VCaP (cell line): ENCODE data around the gene MRPL24.

Experiments
- H3K27ac ChIP-seq: fragments of 450-650 bp; 2 replicates; pipeline ENCODE4 v1.5.1; 2017
- CTCF ChIP-seq: fragments of 450-650 bp; conservative IDR thresholded peaks from 2 replicates; pipeline ENCODE4 v1.5.1; 2017; ENCODE audit warnings: mild to moderate bottlenecking, moderate library complexity

MRPL24 gene

DNA sequence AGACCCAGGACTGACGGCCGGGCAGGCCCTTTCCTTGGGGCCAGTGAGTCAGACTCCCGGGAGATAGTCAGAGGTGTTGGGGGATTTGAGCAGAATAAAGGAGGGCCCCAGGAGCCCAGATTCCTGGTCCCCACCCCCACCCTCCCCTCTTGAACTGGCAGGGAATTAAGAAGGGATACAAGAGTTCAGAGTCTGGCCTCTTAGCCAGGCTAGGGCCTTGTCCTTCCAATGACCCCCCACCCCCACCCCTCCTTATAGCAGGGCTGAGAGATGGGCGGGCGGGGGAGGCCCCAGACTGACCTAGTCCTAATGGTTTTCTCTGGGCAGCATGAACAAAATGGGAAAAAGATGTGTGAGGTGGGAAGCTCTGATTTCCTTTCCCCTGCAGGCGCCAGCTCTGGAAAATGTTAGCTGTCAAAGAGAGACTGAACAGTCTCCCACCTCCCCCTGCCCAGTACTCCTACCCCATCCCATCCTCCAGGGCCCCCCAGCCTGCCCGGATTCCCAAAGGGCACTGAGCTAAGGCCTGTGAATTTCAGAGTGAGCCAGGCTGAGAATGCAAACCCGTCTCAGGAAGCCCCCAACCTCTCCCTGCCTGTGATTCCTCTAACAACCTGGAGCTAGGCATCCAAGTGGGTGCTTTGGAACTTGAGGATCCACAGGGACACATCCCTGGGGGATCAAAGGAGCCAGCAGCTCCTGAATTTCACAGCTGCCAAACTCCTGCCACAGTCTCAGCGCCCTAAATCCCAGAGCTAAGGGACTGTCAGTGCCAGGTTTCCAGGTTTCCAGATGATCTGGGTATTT lies 29.7 kb downstream of the MRPL24 start:
- no peak for TF ChIP-seq CTCF
- H3K27ac ChIP-seq = no peak overlapping the region

- no peak for TF ChIP-seq CTCF
- peak overlapping the region; percentile 32 for H3K27ac ChIP-seq
Measured at GRCh38 chr1:156709757-156710489, 31.0 kb downstream of the MRPL24 start.

- H3K27ac ChIP-seq = peak overlapping the region; percentile 32
- no peak for TF ChIP-seq CTCF
Measured at GRCh38 chr1:156709031-156709430, 31.9 kb downstream of the MRPL24 start.

DNA sequence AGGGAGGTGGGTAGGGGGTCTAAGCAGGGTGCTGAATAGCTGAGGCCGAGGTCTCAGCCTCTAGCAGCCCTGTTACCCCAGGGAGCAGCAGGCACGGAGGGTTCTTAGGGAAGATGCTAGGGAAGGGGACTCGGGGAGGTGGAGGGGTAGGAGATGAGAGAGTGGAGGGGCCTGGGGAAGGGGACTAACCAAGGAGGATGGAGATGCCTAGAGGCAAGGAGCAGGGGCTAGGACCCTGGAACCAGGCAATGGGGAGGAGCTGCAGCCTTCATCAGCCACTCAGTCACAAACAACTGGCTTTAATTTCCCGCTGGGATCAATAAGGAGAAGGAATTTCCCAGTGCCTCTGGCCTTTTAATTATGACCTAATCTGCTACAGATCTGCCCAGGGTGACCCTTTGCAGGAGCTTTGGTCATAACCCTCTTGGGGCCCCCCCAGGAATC lies 32.6 kb downstream of the MRPL24 start:
- H3K27ac ChIP-seq = no peak overlapping the region
- no peak for TF ChIP-seq CTCF

DNA sequence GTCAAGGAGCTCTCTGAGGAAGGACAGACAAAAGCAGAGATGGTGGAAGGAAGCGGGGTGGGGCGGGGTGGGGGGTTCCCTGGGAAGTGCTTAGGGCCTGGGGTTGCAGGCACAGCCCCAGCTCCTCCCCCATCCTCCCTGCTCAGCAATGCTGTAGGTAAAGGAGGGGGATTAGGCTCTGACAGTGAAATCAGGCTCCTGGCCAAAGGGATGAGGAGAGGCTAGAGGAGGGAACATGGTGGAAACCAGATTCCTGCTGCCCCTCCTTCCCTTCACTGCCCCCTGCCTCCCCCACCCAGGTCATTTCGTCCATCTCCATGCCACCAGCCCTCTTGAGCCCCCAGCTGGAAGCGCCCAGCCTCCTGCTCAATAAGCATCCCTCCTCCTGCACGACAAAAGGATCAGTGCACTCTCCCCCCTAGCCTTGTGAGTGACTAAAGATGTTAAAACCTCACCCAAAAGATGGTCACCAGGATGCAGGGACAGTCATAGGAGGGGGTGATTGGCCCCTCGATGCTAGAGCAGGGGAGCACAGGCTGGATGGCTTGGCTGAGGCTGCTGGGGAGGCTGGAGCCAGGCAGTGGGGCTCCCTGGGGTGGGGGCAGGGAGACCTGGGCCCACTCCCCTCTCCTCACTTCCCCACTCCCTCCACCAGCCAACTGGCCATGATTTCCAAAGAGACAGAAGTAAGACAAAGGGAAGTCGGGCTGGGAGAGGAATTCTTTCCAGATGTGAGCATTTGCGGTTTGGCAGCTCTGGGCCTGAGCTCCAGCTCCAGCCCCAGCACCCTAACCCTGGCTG lies 33.3 kb downstream of the MRPL24 start:
- TF ChIP-seq CTCF = no peak
- H3K27ac ChIP-seq = no peak overlapping the region

DNA sequence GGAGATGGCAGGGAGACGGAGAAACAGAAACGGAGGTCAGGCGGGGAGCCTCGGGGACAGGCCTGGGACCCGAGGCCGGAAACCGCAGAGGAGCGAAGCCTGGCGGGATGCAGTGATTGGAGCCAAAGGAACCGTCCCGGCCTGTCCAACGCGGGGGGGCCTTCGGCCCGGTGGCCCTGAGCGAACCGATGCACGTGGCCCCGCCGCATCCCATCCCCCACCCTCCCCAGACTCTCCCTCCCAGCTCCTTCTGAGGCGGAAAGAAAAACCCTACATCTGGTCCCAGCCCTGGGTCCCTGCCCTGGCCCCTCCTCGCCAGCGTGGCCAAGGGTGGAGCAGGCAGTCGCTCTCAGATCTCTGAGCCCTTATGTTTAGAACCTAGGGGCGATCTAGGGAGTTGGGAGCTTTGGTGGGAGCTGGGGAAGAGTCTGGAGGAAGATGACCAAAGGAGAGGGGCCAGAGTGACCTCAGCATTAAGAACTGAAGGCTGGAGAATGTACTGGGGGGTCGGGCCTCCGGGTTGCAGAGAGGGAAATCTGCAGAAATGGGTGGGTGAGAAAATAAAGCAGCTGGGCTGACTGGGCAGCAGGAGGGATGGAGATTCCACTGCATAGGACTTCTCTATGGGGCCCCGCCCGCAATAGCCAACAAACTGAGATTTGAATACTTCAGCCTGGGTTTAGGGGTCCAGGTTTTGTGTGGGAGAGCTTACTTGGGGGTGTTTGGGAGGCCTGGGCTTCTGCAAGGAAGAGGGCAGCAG lies 34.1 kb downstream of the MRPL24 start:
- TF ChIP-seq CTCF = no peak
- H3K27ac ChIP-seq = no peak overlapping the region
